Upper lobe of right lung (tissue), 1 donor: ENCODE measurements around the gene SIL1. TPM values are rescaled to one million over a fixed set of nuclear protein-coding genes. Genes with fewer than 3 reads are reported as not detected.

ENCODE experiments used
- ATAC-seq: fragments of 200-7000 bp; cut with Tn5 transposase; one replicate; pipeline ENCODE4 v1.9.1; 2020; ENCODE audit warnings: mild to moderate bottlenecking, moderate library complexity
- DNase-seq: peaks from one replicate; pipeline ENCODE4 v3.0.0-alpha.2; 2020
- H3K27ac ChIP-seq: fragments of 200-600 bp; one replicate; pipeline ENCODE4 v1.8.0; 2022
- H3K27me3 ChIP-seq: fragments of 200-600 bp; one replicate; pipeline ENCODE4 v1.8.0; 2022; ENCODE audit warnings: mild to moderate bottlenecking
- H3K36me3 ChIP-seq: fragments of 200-600 bp; one replicate; pipeline ENCODE4 v1.8.0; 2022
- H3K4me1 ChIP-seq: fragments of 200-600 bp; one replicate; pipeline ENCODE4 v1.8.0; 2022
- H3K4me3 ChIP-seq: fragments of 200-600 bp; one replicate; pipeline ENCODE4 v1.8.0; 2022; ENCODE audit warnings: mild to moderate bottlenecking
- H3K9me3 ChIP-seq: fragments of 200-600 bp; one replicate; pipeline ENCODE4 v1.8.0; 2022
- CTCF ChIP-seq: fragments of 200-600 bp; IDR thresholded peaks from one replicate; pipeline ENCODE4 v1.8.0; 2022; ENCODE audit warnings: antibody characterized with exemption
- intact Hi-C: fragments of 100-400 bp; cut with DNase I; formaldehyde crosslinking; loops from one replicate; pipeline ENCODE4 v1.11.0; 2022
- total RNA-seq: library from RNA; stranded (reverse); fragmentation: NEBNext Ultra II Directional; extraction: Animal tissue kit (Norgen Biotek cat#: 25700); gene quantifications from one replicate; pipeline ENCODE4 v1.2.1, GENCODE V29; 2021
- donor health status: DM: no; HTN: yes; CAD: no; lungs with severe emphysema.

Gene SIL1
- total RNA-seq, 1 donor from 2014 or later, result 56.9 TPM

GRCh38 chr5:138910546-138911185 lies 287.5 kb downstream of the SIL1 start:
- ATAC-seq (no peak), DNase-seq (no peak)
- Histone ChIP-seq H3K9me3 (no peaks in the 10 kb centered on the region), H3K27ac (no peak overlapping the region), H3K4me3 (no peak overlapping the region), H3K36me3 (peaks cover 25% of the 10 kb centered on the region), H3K4me1 (no peaks in the 10 kb centered on the region), H3K27me3 (no peaks in the 10 kb centered on the region)
- intact Hi-C loops, result no loop called here
- no peak for TF ChIP-seq CTCF

GRCh38 chr5:138909734-138910133 lies 288.4 kb downstream of the SIL1 start:
- ATAC-seq (no peak), DNase-seq (no peak)
- no peak for TF ChIP-seq CTCF
- H3K27ac ChIP-seq, result no peak overlapping the region
- no peaks in the 10 kb centered on the region for H3K4me1 ChIP-seq
- H3K4me3 ChIP-seq, result no peak overlapping the region
- intact Hi-C loops, result no loop called here
- H3K27me3 ChIP-seq, result no peaks in the 10 kb centered on the region
- H3K36me3 ChIP-seq, result peaks cover 28% of the 10 kb centered on the region
- no peaks in the 10 kb centered on the region for H3K9me3 ChIP-seq

- DNase-seq, result no peak
- H3K36me3 ChIP-seq, result peaks cover 38% of the 10 kb centered on the region
- H3K27me3 ChIP-seq, result no peaks in the 10 kb centered on the region
- intact Hi-C loops, result no loop called here
- TF ChIP-seq CTCF, result no peak
- peaks cover 3% of the 10 kb centered on the region for H3K4me1 ChIP-seq
- no peaks in the 10 kb centered on the region for H3K9me3 ChIP-seq
- H3K4me3 ChIP-seq, result no peak overlapping the region
- H3K27ac ChIP-seq, result no peak overlapping the region
- peak; percentile 78 for ATAC-seq
These were observed 292.6 kb downstream of the SIL1 start for GRCh38 chr5:138905541-138905940.

GRCh38 chr5:138903130-138903775 lies 294.9 kb downstream of the SIL1 start:
- peak overlapping the region; percentile 44 for H3K27ac ChIP-seq
- H3K9me3 ChIP-seq, result no peaks in the 10 kb centered on the region
- no peak for TF ChIP-seq CTCF
- no peak for DNase-seq
- H3K4me3 ChIP-seq, result no peak overlapping the region
- peaks cover 3% of the 10 kb centered on the region for H3K4me1 ChIP-seq
- no peak for ATAC-seq
- intact Hi-C loops, result no loop called here
- H3K27me3 ChIP-seq, result no peaks in the 10 kb centered on the region
- peaks cover 31% of the 10 kb centered on the region for H3K36me3 ChIP-seq

- ATAC-seq (no peak), DNase-seq (no peak)
- no peak overlapping the region for H3K27ac ChIP-seq
- no peaks in the 10 kb centered on the region for H3K27me3 ChIP-seq
- intact Hi-C loops, result no loop called here
- H3K9me3 ChIP-seq, result no peaks in the 10 kb centered on the region
- H3K36me3 ChIP-seq, result peaks cover 28% of the 10 kb centered on the region
- peaks cover 3% of the 10 kb centered on the region for H3K4me1 ChIP-seq
- no peak for TF ChIP-seq CTCF
- no peak overlapping the region for H3K4me3 ChIP-seq
These were observed 296.5 kb downstream of the SIL1 start for GRCh38 chr5:138901716-138902115.
